Measurements from ENCODE around the gene RALGDS. TPM values are rescaled to one million over a fixed set of nuclear protein-coding genes. Genes with fewer than 3 reads are reported as not detected.

The RALGDS gene
- total RNA-seq, 4 donors from 2014 or later = 26.0 to 95.1 (median 38.9) TPM

GRCh38 chr9:133114886-133115603 is 6.0 kb downstream of the RALGDS start:
- no peak for TF ChIP-seq CTCF (IDR thresholded peaks at IDR 0.05; ENCODE audit: low read depth)

GRCh38 chr9:133113949-133114885 is 6.8 kb downstream of the RALGDS start:
- TF ChIP-seq CTCF (IDR thresholded peaks at IDR 0.05; ENCODE audit: low read depth) = no peak

GRCh38 chr9:133113163-133113948 is 7.7 kb downstream of the RALGDS start:
- TF ChIP-seq CTCF (IDR thresholded peaks at IDR 0.05; ENCODE audit: low read depth) = no peak

DNA sequence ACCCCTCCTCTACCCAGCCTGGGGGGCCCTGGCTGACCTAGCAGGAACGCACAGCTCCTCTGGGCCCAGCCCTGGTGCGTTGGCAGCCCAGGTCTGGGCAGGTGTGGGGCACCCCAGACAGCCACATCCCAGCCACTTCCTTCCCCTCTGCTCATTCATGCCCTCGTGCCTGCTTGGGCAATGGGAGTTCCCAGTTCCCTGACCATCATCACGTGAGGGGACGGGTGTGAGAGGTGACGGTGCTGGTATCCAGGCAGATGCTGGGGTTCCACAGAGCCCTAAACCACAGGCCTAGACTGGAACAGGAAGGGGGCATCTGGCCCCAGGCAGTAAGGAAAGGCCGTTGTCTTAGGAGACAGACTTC is 8.4 kb downstream of the RALGDS start:
- TF ChIP-seq CTCF (IDR thresholded peaks at IDR 0.05; ENCODE audit: low read depth) = no peak

GRCh38 chr9:133111808-133112662 is 9.0 kb downstream of the RALGDS start:
- TF ChIP-seq CTCF (IDR thresholded peaks at IDR 0.05; ENCODE audit: low read depth) = no peak

- no peak for TF ChIP-seq CTCF (IDR thresholded peaks at IDR 0.05; ENCODE audit: low read depth)
These were observed 10.9 kb downstream of the RALGDS start for GRCh38 chr9:133109931-133110650.

Measured in subcutaneous adipose tissue (tissue), 4 donors.